22Rv1 (cell line): ENCODE results near the gene RAF1.

Experiments used
- CTCF ChIP-seq: fragments of 450-650 bp; IDR thresholded peaks from 2 replicates; pipeline ENCODE4 v1.5.1; 2017; ENCODE audit warnings: mild to moderate bottlenecking
- ZFX ChIP-seq: fragments of 450-650 bp; IDR thresholded peaks from 2 replicates; pipeline ENCODE4 v1.6.1; 2017; ENCODE audit warnings: antibody characterized with exemption, borderline replicate concordance

- TF ChIP-seq CTCF (no peak), ZFX (no peak)
Measured at GRCh38 chr3:12566976-12567375, 96.9 kb downstream of the RAF1 start.
